Measurements from ENCODE around the gene KCTD2.
"Not testable (repeated sequence)": the region's sequence is repeated elsewhere in the genome, so short reads cannot be mapped to it uniquely, and the experiment has no call there.

The KCTD2 gene

GRCh38 chr17:75024686-75025397 lies 22.2 kb upstream of the KCTD2 start:
- Histone ChIP-seq H3K9me3 (ENCODE audit: control insufficient read depth, insufficient read depth, low read depth, low read length) (peaks cover 8% of the 10 kb centered on the region), H3K9ac (ENCODE audit: low read length) (no peak overlapping the region), H3K36me3 (ENCODE audit: control insufficient read depth, insufficient read depth, low read length) (peaks cover 30% of the 10 kb centered on the region), H3K4me1 (ENCODE audit: control insufficient read depth, insufficient read depth, low read length) (no peaks in the 10 kb centered on the region), H3K27ac (ENCODE audit: low read depth, low read length) (no peak overlapping the region), H3K27me3 (ENCODE audit: control insufficient read depth, insufficient read depth, low read length) (no peaks in the 10 kb centered on the region), H3K4me3 (ENCODE audit: low read depth, low read length) (no peak overlapping the region)

- H3K27me3 ChIP-seq (ENCODE audit: control insufficient read depth, insufficient read depth, low read length); H3K27ac ChIP-seq (ENCODE audit: low read depth, low read length); H3K4me3 ChIP-seq (ENCODE audit: low read depth, low read length); H3K4me1 ChIP-seq (ENCODE audit: control insufficient read depth, insufficient read depth, low read length); H3K9ac ChIP-seq (ENCODE audit: low read length): not testable (repeated sequence)
- Histone ChIP-seq H3K9me3 (ENCODE audit: control insufficient read depth, insufficient read depth, low read depth, low read length) (peaks cover 13% of the 10 kb centered on the region), H3K36me3 (ENCODE audit: control insufficient read depth, insufficient read depth, low read length) (peaks cover 24% of the 10 kb centered on the region)
These were observed 21.7 kb upstream of the KCTD2 start for GRCh38 chr17:75025398-75025734.

GRCh38 chr17:75026650-75027049 lies 20.4 kb upstream of the KCTD2 start:
- not testable (repeated sequence) for H3K4me1 ChIP-seq (ENCODE audit: control insufficient read depth, insufficient read depth, low read length); H3K27me3 ChIP-seq (ENCODE audit: control insufficient read depth, insufficient read depth, low read length); H3K4me3 ChIP-seq (ENCODE audit: low read depth, low read length); H3K27ac ChIP-seq (ENCODE audit: low read depth, low read length); H3K9ac ChIP-seq (ENCODE audit: low read length)
- peaks cover 12% of the 10 kb centered on the region for H3K36me3 ChIP-seq (ENCODE audit: control insufficient read depth, insufficient read depth, low read length)
- peaks cover 21% of the 10 kb centered on the region for H3K9me3 ChIP-seq (ENCODE audit: control insufficient read depth, insufficient read depth, low read depth, low read length)

GRCh38 chr17:75030161-75030560 lies 16.9 kb upstream of the KCTD2 start:
- Histone ChIP-seq H3K27ac (ENCODE audit: low read depth, low read length) (no peak overlapping the region), H3K27me3 (ENCODE audit: control insufficient read depth, insufficient read depth, low read length) (no peaks in the 10 kb centered on the region), H3K4me1 (ENCODE audit: control insufficient read depth, insufficient read depth, low read length) (no peaks in the 10 kb centered on the region), H3K9ac (ENCODE audit: low read length) (no peak overlapping the region), H3K4me3 (ENCODE audit: low read depth, low read length) (no peak overlapping the region), H3K36me3 (ENCODE audit: control insufficient read depth, insufficient read depth, low read length) (no peaks in the 10 kb centered on the region), H3K9me3 (ENCODE audit: control insufficient read depth, insufficient read depth, low read depth, low read length) (peaks cover 18% of the 10 kb centered on the region)

- Histone ChIP-seq H3K27me3 (ENCODE audit: control insufficient read depth, insufficient read depth, low read length) (no peaks in the 10 kb centered on the region), H3K9me3 (ENCODE audit: control insufficient read depth, insufficient read depth, low read depth, low read length) (peaks cover 18% of the 10 kb centered on the region), H3K4me3 (ENCODE audit: low read depth, low read length) (peak overlapping the region; percentile 85), H3K9ac (ENCODE audit: low read length) (no peak overlapping the region), H3K27ac (ENCODE audit: low read depth, low read length) (no peak overlapping the region), H3K36me3 (ENCODE audit: control insufficient read depth, insufficient read depth, low read length) (no peaks in the 10 kb centered on the region), H3K4me1 (ENCODE audit: control insufficient read depth, insufficient read depth, low read length) (peaks cover 14% of the 10 kb centered on the region)
These were observed 14.9 kb upstream of the KCTD2 start for GRCh38 chr17:75031972-75032719.

GRCh38 chr17:75032720-75033280 lies 14.2 kb upstream of the KCTD2 start:
- Histone ChIP-seq H3K36me3 (ENCODE audit: control insufficient read depth, insufficient read depth, low read length) (no peaks in the 10 kb centered on the region), H3K9me3 (ENCODE audit: control insufficient read depth, insufficient read depth, low read depth, low read length) (peaks cover 18% of the 10 kb centered on the region), H3K27me3 (ENCODE audit: control insufficient read depth, insufficient read depth, low read length) (no peaks in the 10 kb centered on the region), H3K27ac (ENCODE audit: low read depth, low read length) (no peak overlapping the region), H3K4me3 (ENCODE audit: low read depth, low read length) (peak overlapping the region; percentile 85), H3K4me1 (ENCODE audit: control insufficient read depth, insufficient read depth, low read length) (peaks cover 14% of the 10 kb centered on the region), H3K9ac (ENCODE audit: low read length) (no peak overlapping the region)

GRCh38 chr17:75033346-75034235 lies 13.4 kb upstream of the KCTD2 start:
- Histone ChIP-seq H3K36me3 (ENCODE audit: control insufficient read depth, insufficient read depth, low read length) (peaks cover 4% of the 10 kb centered on the region), H3K4me3 (ENCODE audit: low read depth, low read length) (peak overlapping the region; percentile 85), H3K27me3 (ENCODE audit: control insufficient read depth, insufficient read depth, low read length) (no peaks in the 10 kb centered on the region), H3K27ac (ENCODE audit: low read depth, low read length) (peak overlapping the region; percentile 41; the same call in 1 of the 2 replicates), H3K9ac (ENCODE audit: low read length) (peak overlapping the region; percentile 93), H3K9me3 (ENCODE audit: control insufficient read depth, insufficient read depth, low read depth, low read length) (peaks cover 18% of the 10 kb centered on the region), H3K4me1 (ENCODE audit: control insufficient read depth, insufficient read depth, low read length) (peaks cover 14% of the 10 kb centered on the region)

- Histone ChIP-seq H3K9ac (ENCODE audit: low read length) (peak overlapping the region; percentile 93), H3K36me3 (ENCODE audit: control insufficient read depth, insufficient read depth, low read length) (peaks cover 12% of the 10 kb centered on the region), H3K9me3 (ENCODE audit: control insufficient read depth, insufficient read depth, low read depth, low read length) (peaks cover 18% of the 10 kb centered on the region), H3K27ac (ENCODE audit: low read depth, low read length) (peak overlapping the region; percentile 91), H3K4me1 (ENCODE audit: control insufficient read depth, insufficient read depth, low read length) (peaks cover 14% of the 10 kb centered on the region), H3K27me3 (ENCODE audit: control insufficient read depth, insufficient read depth, low read length) (no peaks in the 10 kb centered on the region), H3K4me3 (ENCODE audit: low read depth, low read length) (peak overlapping the region; percentile 85)
These were observed 12.7 kb upstream of the KCTD2 start for GRCh38 chr17:75034236-75034908.

GRCh38 chr17:75036643-75037268 lies 10.3 kb upstream of the KCTD2 start:
- Histone ChIP-seq H3K36me3 (ENCODE audit: control insufficient read depth, insufficient read depth, low read length) (peaks cover 35% of the 10 kb centered on the region), H3K27ac (ENCODE audit: low read depth, low read length) (no peak overlapping the region), H3K9ac (ENCODE audit: low read length) (peak overlapping the region; percentile 24), H3K4me3 (ENCODE audit: low read depth, low read length) (no peak overlapping the region), H3K9me3 (ENCODE audit: control insufficient read depth, insufficient read depth, low read depth, low read length) (no peaks in the 10 kb centered on the region), H3K27me3 (ENCODE audit: control insufficient read depth, insufficient read depth, low read length) (no peaks in the 10 kb centered on the region), H3K4me1 (ENCODE audit: control insufficient read depth, insufficient read depth, low read length) (peaks cover 19% of the 10 kb centered on the region)

GRCh38 chr17:75039238-75039637 lies 7.8 kb upstream of the KCTD2 start:
- Histone ChIP-seq H3K27ac (ENCODE audit: low read depth, low read length) (no peak overlapping the region), H3K4me1 (ENCODE audit: control insufficient read depth, insufficient read depth, low read length) (peaks cover 38% of the 10 kb centered on the region), H3K36me3 (ENCODE audit: control insufficient read depth, insufficient read depth, low read length) (peaks cover 41% of the 10 kb centered on the region), H3K9me3 (ENCODE audit: control insufficient read depth, insufficient read depth, low read depth, low read length) (no peaks in the 10 kb centered on the region), H3K9ac (ENCODE audit: low read length) (no peak overlapping the region), H3K4me3 (ENCODE audit: low read depth, low read length) (no peak overlapping the region), H3K27me3 (ENCODE audit: control insufficient read depth, insufficient read depth, low read length) (no peaks in the 10 kb centered on the region)
